Measurements from ENCODE around the gene ETV6. TPM values are rescaled to one million over a fixed set of nuclear protein-coding genes. Genes with fewer than 3 reads are reported as not detected.

ETV6 gene
- polyA plus RNA-seq, 1 donor (not counting 4 experiments of a cell fraction or from before 2014, with no cell fraction given) = 5.3 TPM

- FAIRE-seq = no peak
- Histone ChIP-seq H4K20me1 (ENCODE audit: control insufficient read depth, extremely low read depth, insufficient read depth, low read length) (no peaks in the 10 kb centered on the region), H3K27ac (ENCODE audit: control insufficient read depth, insufficient read depth, low read length) (no peak overlapping the region), H3K4me2 (ENCODE audit: control insufficient read depth, extremely low read depth, insufficient read depth, low read depth, low read length) (no peak overlapping the region), H2AFZ (ENCODE audit: control insufficient read depth, low read length) (no peak overlapping the region), H3K4me1 (ENCODE audit: control insufficient read depth, extremely low read depth, insufficient read depth, low read length) (no peaks in the 10 kb centered on the region), H3K27me3 (ENCODE audit: control insufficient read depth, extremely low read depth, insufficient read depth, low read length) (no peaks in the 10 kb centered on the region), H3K9ac (ENCODE audit: control insufficient read depth, extremely low read depth, insufficient read depth, low read length) (no peak overlapping the region), H3K36me3 (ENCODE audit: control insufficient read depth in 2 of 2, extremely low read depth in 1 of 2, insufficient read depth in 2 of 2, low read length in 2 of 2) (no peaks in the 10 kb centered on the region), H3K9me3 (ENCODE audit: control insufficient read depth, low read depth, low read length) (no peaks in the 10 kb centered on the region), H3K79me2 (ENCODE audit: control insufficient read depth, insufficient read depth, low read length) (no peaks in the 10 kb centered on the region), H3K4me3 (ENCODE audit: control insufficient read depth in 2 of 3, extremely low read depth in 1 of 3, insufficient read depth in 2 of 3, low read depth in 1 of 3, low read length in 3 of 3) (no peak overlapping the region), H3K9me1 (ENCODE audit: control insufficient read depth, extremely low read depth, insufficient read depth, low read length) (no peaks in the 10 kb centered on the region)
- DNase-seq (ENCODE audit: low read depth, low spot score) = no peak
- no peak for TF ChIP-seq EZH2 (IDR thresholded peaks at IDR 0.05; ENCODE audit: low read length)
- TF ChIP-seq, protein P1, sequence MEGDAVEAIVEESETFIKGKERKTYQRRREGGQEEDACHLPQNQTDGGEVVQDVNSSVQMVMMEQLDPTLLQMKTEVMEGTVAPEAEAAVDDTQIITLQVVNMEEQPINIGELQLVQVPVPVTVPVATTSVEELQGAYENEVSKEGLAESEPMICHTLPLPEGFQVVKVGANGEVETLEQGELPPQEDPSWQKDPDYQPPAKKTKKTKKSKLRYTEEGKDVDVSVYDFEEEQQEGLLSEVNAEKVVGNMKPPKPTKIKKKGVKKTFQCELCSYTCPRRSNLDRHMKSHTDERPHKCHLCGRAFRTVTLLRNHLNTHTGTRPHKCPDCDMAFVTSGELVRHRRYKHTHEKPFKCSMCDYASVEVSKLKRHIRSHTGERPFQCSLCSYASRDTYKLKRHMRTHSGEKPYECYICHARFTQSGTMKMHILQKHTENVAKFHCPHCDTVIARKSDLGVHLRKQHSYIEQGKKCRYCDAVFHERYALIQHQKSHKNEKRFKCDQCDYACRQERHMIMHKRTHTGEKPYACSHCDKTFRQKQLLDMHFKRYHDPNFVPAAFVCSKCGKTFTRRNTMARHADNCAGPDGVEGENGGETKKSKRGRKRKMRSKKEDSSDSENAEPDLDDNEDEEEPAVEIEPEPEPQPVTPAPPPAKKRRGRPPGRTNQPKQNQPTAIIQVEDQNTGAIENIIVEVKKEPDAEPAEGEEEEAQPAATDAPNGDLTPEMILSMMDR (optimal IDR thresholded peaks at IDR 0.05 in 1 of 3, IDR thresholded peaks at IDR 0.05 in 1 of 3, conservative IDR thresholded peaks at IDR 0.05 in 1 of 3; ENCODE audit: extremely low read depth in 1 of 3, insufficient read depth in 2 of 3, low read length in 3 of 3) = no peak
- dilution Hi-C loops (cut with MboI; ENCODE audit: extremely low pct_ligation_motif_present, low sequenced_read_pairs) = no loop called here
Observed at GRCh38 chr12:11929714-11930113, 280.2 kb downstream of the ETV6 start.

GRCh38 chr12:11939223-11939622 lies 289.7 kb downstream of the ETV6 start:
- Histone ChIP-seq H3K4me2 (ENCODE audit: control insufficient read depth, extremely low read depth, insufficient read depth, low read depth, low read length) (no peak overlapping the region), H3K4me3 (ENCODE audit: control insufficient read depth in 2 of 3, extremely low read depth in 1 of 3, insufficient read depth in 2 of 3, low read depth in 1 of 3, low read length in 3 of 3) (no peak overlapping the region), H4K20me1 (ENCODE audit: control insufficient read depth, extremely low read depth, insufficient read depth, low read length) (no peaks in the 10 kb centered on the region), H3K9me3 (ENCODE audit: control insufficient read depth, low read depth, low read length) (no peaks in the 10 kb centered on the region), H3K9me1 (ENCODE audit: control insufficient read depth, extremely low read depth, insufficient read depth, low read length) (no peaks in the 10 kb centered on the region), H3K27me3 (ENCODE audit: control insufficient read depth, extremely low read depth, insufficient read depth, low read length) (no peaks in the 10 kb centered on the region), H3K4me1 (ENCODE audit: control insufficient read depth, extremely low read depth, insufficient read depth, low read length) (peaks cover 16% of the 10 kb centered on the region), H3K27ac (ENCODE audit: control insufficient read depth, insufficient read depth, low read length) (no peak overlapping the region), H3K36me3 (ENCODE audit: control insufficient read depth in 2 of 2, extremely low read depth in 1 of 2, insufficient read depth in 2 of 2, low read length in 2 of 2) (no peaks in the 10 kb centered on the region), H3K9ac (ENCODE audit: control insufficient read depth, extremely low read depth, insufficient read depth, low read length) (no peak overlapping the region), H2AFZ (ENCODE audit: control insufficient read depth, low read length) (no peak overlapping the region), H3K79me2 (ENCODE audit: control insufficient read depth, insufficient read depth, low read length) (no peaks in the 10 kb centered on the region)
- FAIRE-seq = no peak
- dilution Hi-C loops (cut with MboI; ENCODE audit: extremely low pct_ligation_motif_present, low sequenced_read_pairs) = no loop called here
- TF ChIP-seq EZH2 (IDR thresholded peaks at IDR 0.05; ENCODE audit: low read length) = no peak
- DNase-seq (ENCODE audit: low read depth, low spot score) = no peak
